Effector memory CD8-positive, alpha-beta T cell (primary cell): Measurements from ENCODE around the gene ZKSCAN7.
A peak's percentile ranks its signal among the peaks of the same experiment; 100 is the strongest.
"Not testable (repeated sequence)": the region's sequence is repeated elsewhere in the genome, so short reads cannot be mapped to it uniquely, and the experiment has no call there.

Source experiments
- ATAC-seq: fragments of 150-1000 bp; cut with Tn5 transposase; replicated peaks from 2 replicates; pipeline ENCODE4 v1.10.0; 2021; ENCODE audit warnings: mild to moderate bottlenecking, moderate library complexity
- DNase-seq, 3 experiments: peaks; one replicate each; pipeline ENCODE4 v3.0.0; 2021
- H3K27ac Mint-ChIP-seq, 2 donors: one replicate each; pipeline ENCODE4 v1.8.0; 2022; ENCODE audit warnings: mild to moderate bottlenecking in 2 of 2, mixed read lengths in 2 of 2, moderate library complexity in 2 of 2
- H3K27me3 Mint-ChIP-seq, 2 donors: one replicate each; pipeline ENCODE4 v1.8.0; 2022; ENCODE audit warnings: mixed read lengths in 2 of 2
- H3K36me3 Mint-ChIP-seq: one replicate; pipeline ENCODE4 v1.8.0; 2022; ENCODE audit warnings: mild to moderate bottlenecking, moderate library complexity, mixed read lengths; ENCODE audit not compliant: insufficient read depth
- H3K4me1 Mint-ChIP-seq, 2 donors: one replicate each; pipeline ENCODE4 v1.8.0; 2022; ENCODE audit warnings: low read depth in 2 of 2, mixed read lengths in 2 of 2
- H3K4me3 Mint-ChIP-seq, 2 donors: one replicate each; pipeline ENCODE4 v1.8.0; 2022; ENCODE audit warnings: mild to moderate bottlenecking in 2 of 2, mixed read lengths in 2 of 2, moderate library complexity in 2 of 2
- H3K9me3 Mint-ChIP-seq, 2 donors: one replicate each; pipeline ENCODE4 v1.8.0; 2022; ENCODE audit warnings: mixed read lengths in 2 of 2

Gene ZKSCAN7

GRCh38 chr3:44579749-44580148 lies 24.8 kb downstream of the ZKSCAN7 start:
- not testable (repeated sequence) for H3K36me3 Mint-ChIP-seq, H3K4me1 Mint-ChIP-seq, ATAC-seq, H3K27ac Mint-ChIP-seq, DNase-seq, H3K4me3 Mint-ChIP-seq
- H3K27me3 Mint-ChIP-seq, result peaks cover 12 to 18% of the 10 kb centered on the region in 2 donors
- peaks cover 3 to 14% of the 10 kb centered on the region in 2 donors for H3K9me3 Mint-ChIP-seq

- H3K9me3 Mint-ChIP-seq, result peaks cover 3 to 14% of the 10 kb centered on the region in 2 donors
Observed at GRCh38 chr3:44580971-44581370, 26.0 kb downstream of the ZKSCAN7 start.

DNA sequence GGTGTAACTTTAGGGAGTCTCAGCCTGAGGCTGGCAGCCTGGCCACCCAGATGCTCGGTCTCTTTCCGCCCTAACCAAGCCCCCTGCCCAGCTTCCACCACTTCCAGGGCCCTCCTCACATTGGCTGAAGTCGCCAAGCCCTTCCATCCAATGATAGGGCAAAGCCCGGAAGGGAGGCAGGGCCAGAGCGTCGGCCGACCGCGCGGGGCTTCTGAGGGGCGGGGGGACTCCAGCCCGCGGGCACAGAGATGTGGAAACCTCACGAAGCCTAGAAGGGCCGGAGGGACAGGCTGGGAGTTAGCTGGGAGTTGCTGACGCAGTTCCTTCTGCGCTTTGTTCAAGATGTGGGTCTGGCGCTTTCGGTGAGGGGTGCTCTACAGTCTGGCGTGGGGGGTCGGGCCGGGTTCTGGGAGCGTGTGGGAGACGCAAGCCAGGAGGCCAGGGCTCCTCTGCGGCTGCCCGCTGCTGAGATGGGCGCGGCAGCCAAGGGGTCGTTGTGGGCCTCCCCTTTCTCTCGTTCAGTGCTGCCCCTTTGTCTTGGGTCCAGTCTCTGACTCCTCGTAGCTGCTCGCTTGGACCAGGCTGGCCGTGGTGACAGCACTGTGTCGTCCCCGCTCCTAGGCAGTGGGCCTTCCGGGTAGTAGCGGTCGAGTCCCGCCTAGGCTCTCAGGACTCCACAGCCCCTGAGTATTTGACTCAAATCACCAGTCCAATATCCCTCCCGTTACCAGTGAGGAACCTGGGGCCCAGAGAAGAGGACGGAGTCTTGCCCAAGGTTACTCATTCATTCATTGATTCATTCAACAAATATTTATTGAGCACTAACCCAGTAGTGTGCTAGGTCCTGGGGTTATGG lies 29.9 kb downstream of the ZKSCAN7 start, which contains the start of gene ZNF660:
TSS of gene ZNF660 (plus strand) at position 319 of the 856 bp plus-strand sequence. CDS start 9,230 bp downstream, outside the sequence.
- Mint-ChIP-seq H3K9me3 (peaks cover 3 to 15% of the 10 kb centered on the region in 2 donors), H3K36me3 (peaks cover 3% of the 10 kb centered on the region), H3K27me3 (peaks cover 55 to 65% of the 10 kb centered on the region in 2 donors), H3K4me3 (peak within 1 kb of the TSS in 1 of 2 donors; percentile 7), H3K4me1 (peaks cover 0 to 4% of the 10 kb centered on the region in 2 donors), H3K27ac (no peak within 1 kb of the TSS)
- ATAC-seq (no peak), DNase-seq (no peak)

More at GRCh38 chr3:44580971-44581370, 26.0 kb downstream of the ZKSCAN7 start:
- H3K4me3 Mint-ChIP-seq, H3K36me3 Mint-ChIP-seq, H3K4me1 Mint-ChIP-seq, DNase-seq, H3K27ac Mint-ChIP-seq, ATAC-seq: not testable (repeated sequence)
- peaks cover 24 to 30% of the 10 kb centered on the region in 2 donors for H3K27me3 Mint-ChIP-seq

DNA sequence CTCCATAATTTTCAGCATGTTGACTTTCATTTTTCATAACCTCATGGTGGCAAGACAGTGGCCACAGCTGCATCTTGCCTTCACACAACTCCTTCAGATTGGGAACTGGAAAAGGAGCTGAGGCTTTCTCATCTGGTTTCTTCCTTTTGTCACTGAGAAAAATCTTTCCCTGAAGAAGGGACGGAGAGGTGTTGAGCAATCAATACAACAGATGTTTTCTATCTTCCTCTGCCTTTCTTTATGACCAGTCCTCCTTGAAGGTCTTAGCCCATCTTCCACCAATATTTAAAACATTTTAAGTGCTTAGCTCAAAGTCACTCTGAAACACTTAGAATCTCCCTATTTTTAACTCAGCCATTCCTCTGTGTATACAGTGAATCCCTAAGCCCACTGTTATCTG lies 41.6 kb downstream of the ZKSCAN7 start:
- Mint-ChIP-seq H3K27ac (no peak overlapping the region), H3K4me3 (no peak overlapping the region), H3K36me3 (no peaks in the 10 kb centered on the region), H3K27me3 (peaks cover 2 to 4% of the 10 kb centered on the region in 2 donors), H3K4me1 (no peaks in the 10 kb centered on the region), H3K9me3 (peaks cover 11 to 22% of the 10 kb centered on the region in 2 donors)
- no peak for ATAC-seq
- no peak for DNase-seq

GRCh38 chr3:44601749-44602148 lies 46.8 kb downstream of the ZKSCAN7 start:
- peaks cover 7 to 16% of the 10 kb centered on the region in 2 donors for H3K27me3 Mint-ChIP-seq
- H3K36me3 Mint-ChIP-seq, result no peaks in the 10 kb centered on the region
- peaks cover 0 to 3% of the 10 kb centered on the region in 2 donors for H3K9me3 Mint-ChIP-seq
- no peaks in the 10 kb centered on the region for H3K4me1 Mint-ChIP-seq
- no peak overlapping the region for H3K27ac Mint-ChIP-seq
- no peak overlapping the region for H3K4me3 Mint-ChIP-seq
- DNase-seq (no peak), ATAC-seq (no peak)

- H3K4me3 Mint-ChIP-seq, result no peak overlapping the region
- ATAC-seq (no peak), DNase-seq (no peak)
- no peaks in the 10 kb centered on the region for H3K4me1 Mint-ChIP-seq
- no peaks in the 10 kb centered on the region for H3K9me3 Mint-ChIP-seq
- H3K27me3 Mint-ChIP-seq, result peaks cover 0 to 8% of the 10 kb centered on the region in 2 donors
- H3K27ac Mint-ChIP-seq, result no peak overlapping the region
- no peaks in the 10 kb centered on the region for H3K36me3 Mint-ChIP-seq
Observed at GRCh38 chr3:44612678-44613077, 57.7 kb downstream of the ZKSCAN7 start.
